NT2/D1 (cell line): ENCODE results near the gene RGS3.

Source experiments
- DNase-seq: peaks from one replicate; pipeline ENCODE4 v3.0.0-alpha.2; 2011; ENCODE audit warnings: low read depth, low spot score
- H3K27me3 ChIP-seq: 2 replicates; pipeline ENCODE4 v1.6.0; 2011; ENCODE audit warnings: mild to moderate bottlenecking; ENCODE audit not compliant: insufficient read length, insufficient read depth
- H3K36me3 ChIP-seq: 2 replicates; pipeline ENCODE4 v1.6.1; 2011; ENCODE audit warnings: mild to moderate bottlenecking, low read length, mixed read lengths; ENCODE audit not compliant: insufficient read depth, insufficient read length
- H3K4me1 ChIP-seq: 2 replicates; pipeline ENCODE4 v1.5.1; 2011; ENCODE audit not compliant: insufficient read depth, insufficient read length
- H3K4me3 ChIP-seq: 2 replicates; pipeline ENCODE4 v1.5.1; 2011; ENCODE audit warnings: low read depth; ENCODE audit not compliant: insufficient read length
- H3K9ac ChIP-seq: 2 replicates; pipeline ENCODE4 v1.6.0; 2011; ENCODE audit warnings: low read depth; ENCODE audit not compliant: insufficient read length
- H3K9me3 ChIP-seq: 2 replicates; pipeline ENCODE4 v1.5.1; 2011; ENCODE audit warnings: mild to moderate bottlenecking, low read length; ENCODE audit not compliant: insufficient read depth
- SUZ12 ChIP-seq: IDR thresholded peaks from 2 replicates; pipeline ENCODE4 v1.6.1; 2011; ENCODE audit not compliant: insufficient read length, insufficient read depth; ENCODE audit errors: extremely low read depth
- YY1 ChIP-seq: IDR thresholded peaks from 2 replicates; pipeline ENCODE4 v1.6.1; 2011; ENCODE audit not compliant: insufficient read length, insufficient read depth
- ZNF274 ChIP-seq: IDR thresholded peaks from 2 replicates; pipeline ENCODE4 v1.6.1; 2011; ENCODE audit warnings: mild to moderate bottlenecking, low read depth, low read length

The RGS3 gene

DNA sequence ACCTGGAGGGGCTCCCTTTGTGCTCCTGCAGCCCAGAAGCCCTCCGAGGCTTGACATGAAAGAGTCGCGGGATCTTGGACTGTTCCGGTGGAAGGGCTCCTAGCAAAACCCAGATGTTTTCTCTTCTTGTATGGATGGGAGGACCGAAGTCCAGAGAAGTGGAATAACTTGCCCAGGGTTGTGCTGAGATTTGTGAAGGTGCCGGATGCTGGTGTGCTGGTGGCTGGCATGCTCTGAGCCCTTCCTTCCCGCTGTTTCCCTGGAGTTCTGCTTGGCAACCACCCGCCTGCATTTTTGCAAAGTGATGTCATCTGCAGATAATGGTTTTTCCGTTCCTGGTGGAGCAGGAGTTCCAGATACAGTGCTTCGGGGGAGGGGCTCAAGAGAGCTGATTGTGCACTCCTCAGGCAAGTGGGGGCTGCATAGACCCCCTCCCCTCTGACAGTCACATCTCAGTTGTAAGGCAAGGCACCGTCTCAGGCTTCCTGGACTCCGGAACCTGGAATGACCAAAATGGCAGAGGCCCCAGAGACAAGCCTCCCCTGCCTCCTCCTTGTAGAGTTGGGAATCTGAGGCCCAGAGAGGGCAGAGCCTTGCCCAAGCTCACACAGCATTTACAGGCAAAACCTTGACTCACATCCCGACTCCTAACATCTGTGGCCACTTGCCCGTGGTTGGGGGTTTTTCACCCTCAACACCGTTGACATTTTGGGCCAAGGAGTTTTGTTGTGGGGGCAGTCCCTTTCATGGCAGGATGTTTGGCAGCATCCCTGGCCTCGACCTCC, 157.0 kb downstream of the RGS3 start:
- Histone ChIP-seq H3K36me3 (no peaks in the 10 kb centered on the region), H3K9me3 (no peaks in the 10 kb centered on the region), H3K9ac (peak overlapping the region; percentile 68), H3K4me3 (no peak overlapping the region), H3K27me3 (no peaks in the 10 kb centered on the region), H3K4me1 (peaks cover 41% of the 10 kb centered on the region)
- TF ChIP-seq YY1: no peak
- no peak for TF ChIP-seq ZNF274
- no peak for TF ChIP-seq SUZ12
- peak; percentile 86 for DNase-seq

DNA sequence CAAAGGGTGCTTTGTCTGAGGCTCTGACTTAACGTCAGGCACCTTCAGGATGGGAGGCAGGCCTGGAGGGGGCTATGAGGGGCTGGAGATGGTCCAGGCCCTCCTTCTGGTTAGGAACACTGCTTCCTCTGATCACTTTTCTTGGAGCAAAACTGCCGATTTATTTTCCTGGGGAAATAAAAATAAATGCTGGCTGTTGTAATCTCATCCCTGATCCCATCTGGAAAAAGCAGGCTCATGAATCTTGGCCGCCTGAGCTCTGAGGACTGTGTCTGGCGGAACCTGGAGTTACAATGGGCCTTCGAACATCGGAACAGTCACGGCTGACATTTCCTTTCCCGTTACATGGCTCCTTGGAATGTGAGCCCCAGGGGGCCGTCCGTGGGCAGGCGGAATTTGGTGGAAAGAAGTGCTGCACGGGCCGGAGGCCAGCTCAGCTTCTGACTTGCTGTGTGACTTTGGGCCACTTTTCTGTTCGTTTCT, 157.8 kb downstream of the RGS3 start:
- no peaks in the 10 kb centered on the region for H3K27me3 ChIP-seq
- H3K4me3 ChIP-seq: no peak overlapping the region
- H3K9me3 ChIP-seq: no peaks in the 10 kb centered on the region
- H3K4me1 ChIP-seq: peaks cover 41% of the 10 kb centered on the region
- TF ChIP-seq YY1: no peak
- TF ChIP-seq ZNF274: no peak
- no peak for TF ChIP-seq SUZ12
- H3K9ac ChIP-seq: peak overlapping the region; percentile 6
- H3K36me3 ChIP-seq: no peaks in the 10 kb centered on the region
- DNase-seq: peak; percentile 46

DNA sequence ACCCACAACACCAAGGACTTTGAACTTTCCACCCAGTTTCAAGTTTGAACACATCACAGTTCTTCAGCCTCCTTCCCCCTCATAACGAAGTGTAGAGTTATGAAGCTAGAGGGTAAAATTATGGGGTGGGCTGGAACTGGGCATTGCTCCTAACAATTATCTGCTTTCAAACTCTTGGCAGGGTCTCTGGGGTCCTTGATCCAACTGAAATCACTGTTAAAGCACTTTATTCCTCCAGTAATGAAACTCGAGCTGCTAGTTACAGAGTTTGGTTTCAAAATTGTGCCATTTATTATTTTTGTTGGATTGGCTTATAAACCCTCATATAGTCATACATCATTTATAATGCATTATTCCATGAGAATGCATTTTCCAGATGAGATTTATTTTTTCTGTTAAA, 158.5 kb downstream of the RGS3 start:
- Histone ChIP-seq H3K9me3 (no peaks in the 10 kb centered on the region), H3K4me3 (no peak overlapping the region), H3K4me1 (peaks cover 35% of the 10 kb centered on the region), H3K27me3 (no peaks in the 10 kb centered on the region), H3K9ac (peak overlapping the region; percentile 6), H3K36me3 (no peaks in the 10 kb centered on the region)
- no peak for DNase-seq
- no peak for TF ChIP-seq YY1
- no peak for TF ChIP-seq ZNF274
- TF ChIP-seq SUZ12: no peak

DNA sequence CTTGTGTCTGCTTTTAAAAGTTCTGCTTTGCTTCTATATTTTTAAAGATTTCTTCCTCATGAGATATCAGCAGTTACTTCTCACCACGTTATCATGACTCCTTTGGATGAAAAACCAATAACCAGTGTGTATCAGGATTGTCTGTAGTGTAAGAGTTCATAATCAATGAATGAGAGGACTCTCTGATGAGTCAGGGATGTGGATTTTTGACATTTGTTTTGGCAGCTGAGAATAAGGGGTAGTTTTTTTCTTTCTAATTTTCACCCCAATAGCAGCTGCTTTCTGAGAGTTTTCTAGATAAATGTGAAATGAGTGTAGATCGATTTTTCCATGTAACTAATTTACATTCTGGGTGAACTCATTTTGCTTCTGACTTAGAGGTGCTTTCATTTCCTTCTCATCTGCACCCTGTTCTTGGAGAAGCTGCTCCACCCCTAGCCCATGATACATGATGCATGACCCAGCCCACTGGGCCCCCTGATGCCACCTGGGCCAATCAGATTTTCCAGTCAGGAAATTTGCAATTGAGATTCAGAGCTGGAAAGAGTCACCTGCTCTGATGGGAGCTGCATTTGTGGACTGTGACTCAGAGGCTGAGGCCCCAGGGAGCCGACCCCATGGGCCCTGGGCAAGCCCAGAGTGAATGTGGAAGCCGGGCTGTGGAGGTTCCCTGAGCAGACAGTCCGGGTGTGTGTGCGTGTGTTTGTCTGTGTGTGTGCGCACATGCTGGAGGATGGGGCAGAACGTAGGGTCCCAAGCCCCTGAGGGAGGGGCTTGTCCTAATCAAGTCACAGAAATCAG, 159.3 kb downstream of the RGS3 start:
- Histone ChIP-seq H3K27me3 (no peaks in the 10 kb centered on the region), H3K4me1 (peaks cover 31% of the 10 kb centered on the region), H3K36me3 (no peaks in the 10 kb centered on the region), H3K9me3 (no peaks in the 10 kb centered on the region), H3K4me3 (peak overlapping the region; percentile 16), H3K9ac (peak overlapping the region; percentile 67)
- TF ChIP-seq SUZ12: no peak
- no peak for TF ChIP-seq ZNF274
- no peak for TF ChIP-seq YY1
- DNase-seq: peak; percentile 92

DNA sequence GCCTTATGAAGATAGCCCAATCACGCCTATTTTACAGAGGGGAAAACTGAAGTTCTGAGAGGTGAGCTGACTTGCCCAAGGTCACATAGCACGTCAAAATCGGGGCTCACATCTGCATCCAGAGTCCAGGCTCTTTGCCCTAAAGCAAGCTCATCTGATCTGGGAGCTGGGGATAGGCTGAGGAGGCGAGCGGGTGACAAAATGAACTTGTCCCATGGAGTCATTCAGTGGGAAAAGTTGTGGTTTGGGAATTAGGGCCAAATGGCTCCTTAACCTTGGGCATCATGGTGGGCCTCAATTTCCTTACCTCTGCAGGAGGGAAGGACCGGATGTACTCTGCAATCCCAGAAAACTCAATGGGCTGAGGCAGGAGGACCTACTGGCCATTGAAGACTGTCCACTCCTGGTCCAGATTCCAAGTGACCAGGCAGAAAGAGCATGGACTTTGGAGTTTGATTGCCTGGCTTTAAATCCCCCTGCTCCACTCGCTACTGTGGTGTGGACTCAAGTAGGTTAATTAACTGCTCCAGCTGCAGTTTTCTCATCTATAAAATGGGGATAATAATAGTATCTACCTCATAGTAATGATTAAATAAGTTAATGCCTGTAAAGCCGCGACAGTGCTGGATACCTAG, 160.4 kb downstream of the RGS3 start:
- H3K9me3 ChIP-seq: no peaks in the 10 kb centered on the region
- TF ChIP-seq SUZ12 (no peak), ZNF274 (no peak), YY1 (no peak)
- H3K4me3 ChIP-seq: no peak overlapping the region
- no peaks in the 10 kb centered on the region for H3K36me3 ChIP-seq
- no peak overlapping the region for H3K9ac ChIP-seq
- H3K4me1 ChIP-seq: peaks cover 31% of the 10 kb centered on the region
- no peaks in the 10 kb centered on the region for H3K27me3 ChIP-seq
- DNase-seq: no peak

DNA sequence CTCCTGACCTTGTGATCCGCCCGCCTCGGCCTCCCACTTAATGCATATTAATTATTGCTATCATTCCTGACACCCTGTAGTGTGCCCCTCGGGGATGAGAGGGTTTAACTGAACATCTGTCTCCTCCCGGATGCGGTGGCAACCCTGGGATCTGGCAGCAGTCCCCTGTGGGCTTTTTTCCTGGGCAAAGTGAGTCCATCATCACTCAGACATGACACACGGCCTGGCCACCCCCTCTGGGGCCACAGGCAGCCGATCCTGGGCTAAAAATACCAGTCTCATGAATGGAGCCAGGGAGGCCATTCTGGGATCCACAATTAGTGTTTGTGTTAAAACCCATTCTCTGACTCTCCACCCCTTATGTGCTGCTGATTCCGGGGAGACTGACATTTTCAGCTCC, 161.2 kb downstream of the RGS3 start:
- H3K9ac ChIP-seq: no peak overlapping the region
- H3K9me3 ChIP-seq: no peaks in the 10 kb centered on the region
- H3K27me3 ChIP-seq: no peaks in the 10 kb centered on the region
- TF ChIP-seq YY1 (no peak), ZNF274 (no peak), SUZ12 (no peak)
- H3K4me1 ChIP-seq: peaks cover 24% of the 10 kb centered on the region
- no peaks in the 10 kb centered on the region for H3K36me3 ChIP-seq
- no peak for DNase-seq
- no peak overlapping the region for H3K4me3 ChIP-seq

DNA sequence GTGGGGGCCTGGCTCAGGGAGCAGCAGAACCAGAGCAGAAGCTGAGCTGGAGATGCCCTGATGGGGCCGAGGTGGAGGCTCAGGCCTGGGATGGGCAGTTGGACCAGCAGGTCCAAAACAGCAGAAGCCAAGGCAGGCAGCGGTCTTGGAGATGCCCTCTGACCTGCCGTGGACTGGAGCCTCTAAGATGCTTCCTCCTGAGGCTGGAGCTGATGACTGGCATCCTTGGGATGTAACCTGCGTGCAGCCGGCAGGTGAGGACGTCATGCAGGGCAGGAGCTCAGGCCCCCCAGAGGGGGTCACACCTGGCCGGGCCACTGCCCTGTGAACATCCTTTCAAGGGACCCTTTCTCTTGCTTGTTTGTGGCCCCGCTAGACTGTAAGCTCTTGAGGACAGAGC, 162.0 kb downstream of the RGS3 start:
- DNase-seq: no peak

More for the DNA sequence above, 162.0 kb downstream of the RGS3 start:
- Histone ChIP-seq H3K27me3 (no peaks in the 10 kb centered on the region), H3K4me1 (peaks cover 19% of the 10 kb centered on the region), H3K4me3 (no peak overlapping the region), H3K9ac (no peak overlapping the region), H3K9me3 (no peaks in the 10 kb centered on the region), H3K36me3 (no peaks in the 10 kb centered on the region)
- no peak for TF ChIP-seq SUZ12
- no peak for TF ChIP-seq ZNF274
